Mesenchymal stem cell (in vitro differentiated cells and primary cell): ENCODE measurements around the gene NAA80.
A peak's percentile ranks its signal among the peaks of the same experiment; 100 is the strongest.

Experiments used
- DNase-seq: peaks from one replicate; pipeline ENCODE4 v3.0.0-alpha.2; 2013
- H2AFZ ChIP-seq: one replicate; pipeline ENCODE4 v1.6.1; 2013; ENCODE audit warnings: low read depth, mild to moderate bottlenecking, control low read depth, inconsistent platforms, low read length, moderate library complexity
- H2AK5ac ChIP-seq: 2 replicates; pipeline ENCODE4 v1.6.1; 2013; ENCODE audit warnings: low read length, moderate library complexity, mild to moderate bottlenecking, inconsistent platforms; ENCODE audit not compliant: severe bottlenecking
- H2BK120ac ChIP-seq: one replicate; pipeline ENCODE4 v1.6.1; 2013; ENCODE audit warnings: low read depth, mild to moderate bottlenecking, inconsistent platforms, low read length, moderate library complexity
- H2BK12ac ChIP-seq, 2 experiments: one replicate each; pipeline ENCODE4 v1.6.1; 2013; ENCODE audit warnings: inconsistent platforms in 2 of 2, low read length in 2 of 2, mild to moderate bottlenecking in 2 of 2, moderate library complexity in 2 of 2, control low read depth in 1 of 2
- H2BK15ac ChIP-seq: one replicate; pipeline ENCODE4 v1.6.1; 2013; ENCODE audit warnings: mild to moderate bottlenecking, low read depth, inconsistent platforms; ENCODE audit not compliant: poor library complexity, severe bottlenecking
- H2BK5ac ChIP-seq: 2 replicates; pipeline ENCODE4 v1.6.1; 2013; ENCODE audit warnings: low read depth, mild to moderate bottlenecking, low read length, control low read depth, inconsistent platforms; ENCODE audit not compliant: poor library complexity, severe bottlenecking
- H3K14ac ChIP-seq, 2 experiments: one replicate each; pipeline ENCODE4 v1.6.1; 2013; ENCODE audit warnings: inconsistent platforms in 2 of 2, low read length in 2 of 2, control low read depth in 1 of 2, mild to moderate bottlenecking in 1 of 2, moderate library complexity in 1 of 2
- H3K18ac ChIP-seq, 2 experiments: one replicate each; pipeline ENCODE4 v1.6.1; 2013; ENCODE audit warnings: inconsistent platforms in 2 of 2, low read length in 2 of 2, control low read depth in 1 of 2, low read depth in 1 of 2, mild to moderate bottlenecking in 1 of 2
- H3K23ac ChIP-seq, 2 experiments: one replicate each; pipeline ENCODE4 v1.6.1; 2013; ENCODE audit warnings: inconsistent platforms in 2 of 2, low read length in 2 of 2, mild to moderate bottlenecking in 2 of 2, moderate library complexity in 2 of 2, control low read depth in 1 of 2
- H3K27ac ChIP-seq: 2 replicates; pipeline ENCODE4 v1.5.1; 2013; ENCODE audit warnings: mild to moderate bottlenecking, moderate library complexity, low read length, control low read depth, inconsistent platforms; ENCODE audit not compliant: poor library complexity, severe bottlenecking
- H3K27me3 ChIP-seq, 2 experiments: 2 replicates each; pipeline versions ENCODE4 v1.6.1 to v1.7.0; 2013; ENCODE audit warnings: low read length in 2 of 2, mild to moderate bottlenecking in 2 of 2, moderate library complexity in 2 of 2, control low read depth in 1 of 2, inconsistent platforms in 1 of 2; ENCODE audit not compliant: control insufficient read depth in 1 of 2, insufficient read depth in 1 of 2
- H3K36me3 ChIP-seq, 2 experiments: 2 replicates each; pipeline versions ENCODE4 v1.6.1 to v1.7.0; 2013; ENCODE audit warnings: low read length in 2 of 2, control low read depth in 1 of 2, inconsistent platforms in 1 of 2, low read depth in 1 of 2, mild to moderate bottlenecking in 1 of 2; ENCODE audit not compliant: insufficient read depth in 2 of 2, control insufficient read depth in 1 of 2
- H3K4ac ChIP-seq, 2 experiments: one replicate each; pipeline ENCODE4 v1.6.1; 2013; ENCODE audit warnings: inconsistent platforms in 2 of 2, low read length in 2 of 2, mild to moderate bottlenecking in 2 of 2, moderate library complexity in 2 of 2, control low read depth in 1 of 2, low read depth in 1 of 2
- H3K4me1 ChIP-seq: 2 replicates; pipeline ENCODE4 v1.6.1; 2013; ENCODE audit warnings: low read depth, low read length, control low read depth; ENCODE audit not compliant: control insufficient read depth, insufficient read depth
- H3K4me2 ChIP-seq: 2 replicates; pipeline ENCODE4 v1.6.1; 2013; ENCODE audit warnings: low read length, mild to moderate bottlenecking, inconsistent platforms; ENCODE audit not compliant: poor library complexity, severe bottlenecking
- H3K4me3 ChIP-seq, 2 experiments: 2 replicates each; pipeline versions ENCODE4 v1.5.1 to v1.7.0; 2013; ENCODE audit warnings: low read length in 2 of 2, mild to moderate bottlenecking in 2 of 2, control low read depth in 1 of 2, low read depth in 1 of 2; ENCODE audit not compliant: insufficient read depth in 1 of 2
- H3K79me1 ChIP-seq: replicated peaks from 2 replicates; pipeline ENCODE4 v1.6.1; 2013; ENCODE audit warnings: mild to moderate bottlenecking, control low read depth, low read length, inconsistent platforms; ENCODE audit not compliant: poor library complexity, severe bottlenecking
- H3K9ac ChIP-seq: 2 replicates; pipeline ENCODE4 v1.7.0; 2013; ENCODE audit warnings: mild to moderate bottlenecking, low read length, moderate library complexity
- H3K9me3 ChIP-seq: 2 replicates; pipeline ENCODE4 v1.7.0; 2013; ENCODE audit warnings: mild to moderate bottlenecking, low read length; ENCODE audit not compliant: control insufficient read depth
- H4K8ac ChIP-seq: one replicate; pipeline ENCODE4 v1.6.1; 2013; ENCODE audit warnings: inconsistent platforms, mild to moderate bottlenecking, low read length, moderate library complexity
- H4K91ac ChIP-seq: one replicate; pipeline ENCODE4 v1.6.1; 2013; ENCODE audit warnings: mild to moderate bottlenecking, low read length, inconsistent platforms
- WGBS: methylation state at CpG from one replicate; pipeline ENCODE4 v1.1.7; 2013; ENCODE audit warnings: mixed read lengths; 5-methylcytosine and 5-hydroxymethylcytosine counted together

Gene NAA80

DNA sequence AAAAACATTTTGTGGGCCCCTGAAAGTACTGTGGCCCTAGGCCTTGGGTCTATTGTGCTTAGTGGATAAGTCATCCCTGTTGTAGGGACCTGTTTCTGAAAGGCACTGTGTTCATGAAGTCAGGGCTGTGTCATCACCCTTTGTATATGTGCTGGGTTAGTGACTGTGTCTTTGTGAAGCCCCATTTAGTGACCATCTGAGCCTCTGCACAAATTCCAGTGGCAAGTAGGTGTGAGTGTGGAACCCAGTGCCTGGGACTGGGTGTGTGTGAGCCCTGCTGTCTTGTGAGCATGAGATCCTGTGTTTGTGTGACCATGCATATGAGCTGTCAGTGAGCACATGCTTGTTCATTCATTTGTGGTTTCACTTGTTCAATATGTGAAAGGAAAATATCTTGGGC, 5.4 kb upstream of the NAA80 start:
- H3K79me1 ChIP-seq, result peaks cover 4% of the 10 kb centered on the region
- no peak overlapping the region for H3K4me2 ChIP-seq
- no peak overlapping the region for H3K27ac ChIP-seq
- H2BK12ac ChIP-seq, result no peak overlapping the region
- H3K27me3 ChIP-seq, result no peaks in the 10 kb centered on the region
- H4K8ac ChIP-seq, result no peak overlapping the region
- H2AFZ ChIP-seq, result no peak overlapping the region
- H2AK5ac ChIP-seq, result no peak overlapping the region
- H3K23ac ChIP-seq, result no peak overlapping the region
- H3K9me3 ChIP-seq, result peaks cover 3% of the 10 kb centered on the region
- no peak overlapping the region for H3K4ac ChIP-seq
- H3K4me1 ChIP-seq, result peaks cover 29% of the 10 kb centered on the region
- peaks cover 0 to 3% of the 10 kb centered on the region in 2 experiments for H3K36me3 ChIP-seq
- no peak overlapping the region for H2BK120ac ChIP-seq
- H3K4me3 ChIP-seq, result no peak overlapping the region
- no peak overlapping the region for H3K9ac ChIP-seq
- H2BK15ac ChIP-seq, result no peak overlapping the region
- no peak overlapping the region for H3K14ac ChIP-seq
- H3K18ac ChIP-seq, result no peak overlapping the region
- peak; percentile 34 for DNase-seq
- no peak overlapping the region for H4K91ac ChIP-seq
- no peak overlapping the region for H2BK5ac ChIP-seq

DNA sequence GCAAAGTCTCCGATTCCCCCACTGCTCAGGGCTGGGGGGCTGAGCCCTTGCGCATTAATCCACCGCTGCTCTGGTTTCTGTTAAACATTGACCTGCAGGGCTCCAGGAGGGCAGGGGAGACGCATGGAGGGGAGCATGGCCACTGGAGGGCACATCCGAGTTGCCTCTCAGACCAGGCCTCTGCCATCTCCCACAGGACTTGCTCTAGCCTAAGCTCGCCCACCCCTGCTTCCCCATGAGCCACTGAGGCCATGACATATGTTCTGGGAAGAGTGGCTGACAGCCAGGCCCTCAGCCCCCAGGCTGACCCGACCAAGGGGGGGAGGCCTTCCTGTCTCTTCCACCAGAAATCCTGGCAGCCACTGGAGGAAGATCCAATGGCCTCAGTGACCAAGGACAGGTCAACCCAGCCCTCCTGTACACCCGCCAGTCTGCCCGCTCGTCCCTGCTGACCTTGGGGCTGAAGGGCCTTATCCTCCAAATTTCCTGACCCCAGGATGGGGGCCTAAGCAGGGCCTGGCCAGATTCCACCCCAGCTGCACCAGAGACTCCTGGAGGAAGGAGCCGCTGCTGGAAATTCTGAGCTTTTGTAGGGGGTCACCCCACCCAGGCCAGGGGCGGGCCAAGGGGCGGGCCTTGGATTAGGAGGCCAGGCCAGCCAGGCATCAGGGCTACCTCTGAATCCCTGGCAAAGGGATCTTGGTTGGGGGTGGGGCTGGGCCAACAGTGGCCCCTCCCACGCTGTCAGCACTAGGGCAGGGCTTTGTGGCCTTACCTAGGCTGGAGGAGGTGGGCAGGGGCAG, 4.0 kb upstream of the NAA80 start, which contains the start of gene HYAL1:
HYAL1 (minus strand) TSS at position 562 of the 803 bp plus-strand sequence. CDS start 618 bp downstream, outside the sequence.
- Histone ChIP-seq H3K4me3 (no peak within 1 kb of the TSS), H4K8ac (no peak within 1 kb of the TSS), H2BK5ac (no peak within 1 kb of the TSS), H3K9ac (peak within 1 kb of the TSS; percentile 22), H3K14ac (no peak within 1 kb of the TSS), H3K18ac (no peak within 1 kb of the TSS), H3K4me2 (no peak within 1 kb of the TSS), H2AFZ (no peak within 1 kb of the TSS), H2BK15ac (no peak within 1 kb of the TSS), H3K4me1 (peaks cover 34% of the 10 kb centered on the region), H3K36me3 (no peaks in the 10 kb centered on the region), H2AK5ac (peak within 1 kb of the TSS; percentile 59), H3K4ac (no peak within 1 kb of the TSS), H3K79me1 (peaks cover 9% of the 10 kb centered on the region), H3K27ac (no peak within 1 kb of the TSS), H3K23ac (no peak within 1 kb of the TSS), H3K9me3 (no peaks in the 10 kb centered on the region), H2BK120ac (no peak within 1 kb of the TSS), H2BK12ac (peak within 1 kb of the TSS in 1 of 2 experiments; percentile 21), H3K27me3 (no peaks in the 10 kb centered on the region), H4K91ac (no peak within 1 kb of the TSS)
- 80% methylated on average over 14 of the region's 14 CpGs for WGBS
- no peak for DNase-seq

DNA sequence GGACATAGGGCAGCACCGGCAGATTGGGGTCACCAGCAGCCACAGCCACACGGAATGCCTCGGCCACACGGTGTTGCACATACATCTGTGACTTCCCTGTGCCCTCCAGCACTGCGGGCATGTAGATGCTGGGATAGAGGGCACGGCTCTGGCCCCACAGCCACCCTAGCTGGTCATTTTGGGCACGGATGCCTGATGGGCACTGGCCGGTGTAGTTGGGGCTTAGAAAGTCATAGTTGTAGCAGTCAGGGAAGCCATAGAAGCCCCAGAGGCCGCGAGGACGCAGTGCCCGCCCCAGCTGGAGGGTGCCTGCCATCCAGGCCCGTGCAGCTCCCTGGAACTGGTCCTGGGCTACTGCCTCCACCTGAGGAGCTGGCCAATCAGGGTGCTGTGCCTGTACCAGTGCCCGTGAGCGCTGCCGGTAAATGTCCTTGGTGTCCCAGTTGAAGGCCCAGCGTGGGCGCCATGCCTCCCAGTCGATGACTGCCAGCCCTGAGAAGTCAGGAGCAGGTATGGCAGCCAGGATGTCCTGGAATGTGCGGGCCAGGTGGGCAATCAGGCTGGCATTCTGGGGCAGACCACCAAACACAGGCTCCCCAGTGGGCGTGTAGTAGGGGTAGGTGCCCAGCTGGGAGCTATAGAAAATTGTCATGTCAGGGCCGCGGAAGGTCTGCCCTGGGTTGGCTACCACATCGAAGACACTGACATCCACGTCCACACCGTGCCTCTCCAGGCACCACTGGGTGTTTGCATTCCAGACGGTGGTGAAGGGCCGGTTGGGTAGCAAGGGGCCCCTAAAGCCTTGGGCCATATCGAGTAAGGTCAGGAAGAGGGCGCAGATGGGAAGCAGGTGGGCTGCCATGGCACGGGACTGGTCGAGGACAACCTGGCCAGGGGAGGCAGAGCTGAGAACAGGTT, 3.1 kb upstream of the NAA80 start:
- no peak overlapping the region for H3K4ac ChIP-seq
- H2BK12ac ChIP-seq, result peak overlapping the region in 1 of 2 experiments; percentile 21
- no peak overlapping the region for H2BK5ac ChIP-seq
- H2BK120ac ChIP-seq, result no peak overlapping the region
- peak overlapping the region; percentile 5 for H4K8ac ChIP-seq
- H3K79me1 ChIP-seq, result peaks cover 12% of the 10 kb centered on the region
- peaks cover 0 to 4% of the 10 kb centered on the region in 2 experiments for H3K36me3 ChIP-seq
- H3K4me2 ChIP-seq, result no peak overlapping the region
- peak overlapping the region; percentile 47 for H4K91ac ChIP-seq
- 97% methylated on average over 32 of the region's 32 CpGs for WGBS
- no peak overlapping the region for H3K27ac ChIP-seq
- H3K14ac ChIP-seq, result peak overlapping the region in 1 of 2 experiments; percentile 55
- peak overlapping the region; percentile 23 for H2AK5ac ChIP-seq
- H3K27me3 ChIP-seq, result no peaks in the 10 kb centered on the region
- no peak overlapping the region for H3K4me3 ChIP-seq
- H2BK15ac ChIP-seq, result no peak overlapping the region
- no peak overlapping the region for H3K23ac ChIP-seq
- no peaks in the 10 kb centered on the region for H3K9me3 ChIP-seq
- no peak overlapping the region for H2AFZ ChIP-seq
- no peak for DNase-seq
- no peak overlapping the region for H3K9ac ChIP-seq
- peaks cover 36% of the 10 kb centered on the region for H3K4me1 ChIP-seq
- H3K18ac ChIP-seq, result no peak overlapping the region
